ENCODE measurements around the gene SMIM27. TPM values are rescaled to one million over a fixed set of nuclear protein-coding genes. Genes with fewer than 3 reads are reported as not detected.
A peak's percentile ranks its signal among the peaks of the same experiment; 100 is the strongest.

The SMIM27 gene
- total RNA-seq, 1 experiment from 2014 or later: 15.7 TPM

- no peaks in the 10 kb centered on the region for H3K27me3 ChIP-seq (ENCODE audit: insufficient read depth, low read length)
- peak overlapping the region; percentile 55 for H3K14ac ChIP-seq (ENCODE audit: insufficient read depth, low read length)
- 0 out of 3 replicates have a peak, but pooled peaks have one; percentile 16 for TF ChIP-seq CTCF (conservative IDR thresholded peaks at IDR 0.05)
- no peak overlapping the region for H3K56ac ChIP-seq (ENCODE audit: insufficient read length, low read depth, low read length)
- Mint-ChIP-seq H3K27ac (peak overlapping the region; percentile 71 to 87 (median 87)), H3K27me3 (ENCODE audit: low read depth) (no peaks in the 10 kb centered on the region; the same call in 1 of the 2 replicates), H3K9me3 (no peaks in the 10 kb centered on the region; a peak in 1 of 5 replicates), H3K36me3 (ENCODE audit: insufficient read depth in 1 of 3, low read depth in 3 of 3) (peaks cover 17 to 32% (median 30%) of the 10 kb centered on the region in 3 experiments), H3K4me1 (peaks cover 14 to 28% of the 10 kb centered on the region in 2 experiments), H3K4me3 (peak overlapping the region; percentile 87 to 97)
- H4K5ac ChIP-seq (ENCODE audit: insufficient read length, low read depth, low read length): no peak overlapping the region
- H3K4ac ChIP-seq (ENCODE audit: low read depth, low read length): peak overlapping the region; percentile 8; the same call in 1 of the 2 replicates
- no peak overlapping the region for H4K91ac ChIP-seq (ENCODE audit: insufficient read length, low read depth, low read length)
- H2BK15ac ChIP-seq (ENCODE audit: low read depth, low read length): no peak overlapping the region
- H3K27ac ChIP-seq (ENCODE audit: insufficient read length, low read depth, low read length): peak overlapping the region; percentile 17
- no peak overlapping the region for H4K8ac ChIP-seq (replicated peaks; ENCODE audit: insufficient read length, low read depth, low read length)
- peak overlapping the region; percentile 94 for H3K4me2 ChIP-seq (ENCODE audit: insufficient read depth, insufficient read length, low read length)
- no peaks in the 10 kb centered on the region for H4K20me1 ChIP-seq (ENCODE audit: control insufficient read depth, insufficient read depth, insufficient read length)
- H3T11ph ChIP-seq (ENCODE audit: low read length): no peak overlapping the region
- H2BK12ac ChIP-seq (ENCODE audit: insufficient read length, low read depth, low read length): no peak overlapping the region
- no peaks in the 10 kb centered on the region for H3K23me2 ChIP-seq (ENCODE audit: insufficient read length, low read depth, low read length, poor library complexity, severe bottlenecking)
- H3K18ac ChIP-seq (ENCODE audit: insufficient read length, low read depth, low read length): peak overlapping the region; percentile 16
- no peak overlapping the region for H3K23ac ChIP-seq (ENCODE audit: insufficient read length, low read depth, low read length)
- WGBS (ENCODE audit: extremely low coverage, insufficient read length, low lambda C conversion rate): no CpG with 5 or more reads among the region's 10 CpGs
- H3K79me1 ChIP-seq (ENCODE audit: insufficient read depth, low read depth, low read length, poor library complexity, severe bottlenecking): no peaks in the 10 kb centered on the region
- H3K9ac ChIP-seq (ENCODE audit: extremely low read depth, insufficient read length, low read length): peak overlapping the region; percentile 94
- no peak overlapping the region for H2BK5ac ChIP-seq (ENCODE audit: insufficient read length, low read length)
- no peak overlapping the region for H2AK5ac ChIP-seq (ENCODE audit: insufficient read length, low read length)
- no peak overlapping the region for H2AFZ ChIP-seq (ENCODE audit: low read length)
- H3K79me2 ChIP-seq (ENCODE audit: insufficient read depth, low read length): peaks cover 33% of the 10 kb centered on the region
- H2BK120ac ChIP-seq (ENCODE audit: low read depth, low read length, poor library complexity, severe bottlenecking): no peak overlapping the region
- H3K4me1 ChIP-seq (ENCODE audit: insufficient read depth, low read length): no peaks in the 10 kb centered on the region; the same call in 1 of the 2 replicates
- no peak for DNase-seq
- H3K9me3 ChIP-seq (ENCODE audit: control insufficient read depth, low read depth, low read length): no peaks in the 10 kb centered on the region
- H2BK20ac ChIP-seq (ENCODE audit: low read depth, low read length, poor library complexity, severe bottlenecking): no peak overlapping the region
These were observed 2.0 kb upstream of the SMIM27 start for GRCh38 chr9:32550150-32550561.
